GM20431 (cell line): Measurements from ENCODE around the gene NEK11.
"Not testable (repeated sequence)": the region's sequence is repeated elsewhere in the genome, so short reads cannot be mapped to it uniquely, and the experiment has no call there.

ENCODE experiments used
- in situ Hi-C: fragments of 300-500 bp; cut with MseI, MboI; formaldehyde crosslinking; loops from one replicate; pipeline ENCODE4 v1.15.0; 2020; ENCODE audit warnings: low sequenced_read_pairs; ENCODE audit not compliant: unreplicated experiment

Gene NEK11

GRCh38 chr3:131349454-131349853 lies 322.8 kb downstream of the NEK11 start:
- in situ Hi-C loops, result no loop called here

GRCh38 chr3:131349946-131350347 lies 323.3 kb downstream of the NEK11 start:
- in situ Hi-C loops, result no loop called here

- in situ Hi-C loops, result no loop called here
Observed at GRCh38 chr3:131350506-131350905, 323.8 kb downstream of the NEK11 start.

GRCh38 chr3:131353016-131353877 lies 326.6 kb downstream of the NEK11 start:
- in situ Hi-C loops, result no loop called here

- in situ Hi-C loops, result no loop called here
Observed at GRCh38 chr3:131353986-131354385, 327.3 kb downstream of the NEK11 start.

GRCh38 chr3:131356006-131356595 lies 329.4 kb downstream of the NEK11 start:
- in situ Hi-C loops, result no loop called here

- in situ Hi-C loops, result no loop called here
Observed at GRCh38 chr3:131357275-131357674, 330.6 kb downstream of the NEK11 start.

GRCh38 chr3:131360191-131360755 lies 333.6 kb downstream of the NEK11 start:
- in situ Hi-C loops, result no loop called here

GRCh38 chr3:131361066-131361463 lies 334.4 kb downstream of the NEK11 start:
- in situ Hi-C loops, result not testable (repeated sequence)

GRCh38 chr3:131361464-131362421 lies 335.1 kb downstream of the NEK11 start:
- in situ Hi-C loops, result no loop called here

- in situ Hi-C loops, result no loop called here
Observed at GRCh38 chr3:131363275-131363674, 336.6 kb downstream of the NEK11 start.

- in situ Hi-C loops, result no loop called here
Observed at GRCh38 chr3:131370935-131371687, 344.4 kb downstream of the NEK11 start.

GRCh38 chr3:131371688-131372066 lies 345.0 kb downstream of the NEK11 start:
- in situ Hi-C loops, result no loop called here

GRCh38 chr3:131374741-131375140 lies 348.1 kb downstream of the NEK11 start:
- in situ Hi-C loops, result no loop called here

- in situ Hi-C loops, result not testable (repeated sequence)
Observed at GRCh38 chr3:131380821-131381444, 354.3 kb downstream of the NEK11 start.

GRCh38 chr3:131381445-131382291 lies 355.0 kb downstream of the NEK11 start, which contains the start of gene NUDT16:
Gene NUDT16 (plus strand): TSS chr3:131381774. CDS start chr3:131381805, 31 bp downstream.
- in situ Hi-C loops, result no loop called here

- in situ Hi-C loops, result no loop called here
Observed at GRCh38 chr3:131386429-131387165, 359.9 kb downstream of the NEK11 start.
